Osteocyte (in vitro differentiated cells): Measurements from ENCODE around the gene EGFR. TPM values are rescaled to one million over a fixed set of nuclear protein-coding genes. Genes with fewer than 3 reads are reported as not detected.

Source experiments
- DNase-seq: peaks from one replicate; pipeline ENCODE4 v3.0.0; 2021; ENCODE audit warnings: mixed read lengths; ENCODE audit not compliant: unreplicated experiment; ENCODE audit errors: extremely low spot score
- H3K27ac Mint-ChIP-seq: one replicate; pipeline ENCODE4 v1.8.0; 2021; ENCODE audit warnings: mild to moderate bottlenecking, mixed read lengths; ENCODE audit not compliant: unreplicated experiment
- H3K27me3 Mint-ChIP-seq: one replicate; pipeline ENCODE4 v1.8.0; 2021; ENCODE audit warnings: mixed read lengths; ENCODE audit not compliant: unreplicated experiment
- H3K36me3 Mint-ChIP-seq: one replicate; pipeline ENCODE4 v1.8.0; 2021; ENCODE audit warnings: mixed read lengths; ENCODE audit not compliant: unreplicated experiment
- H3K4me1 Mint-ChIP-seq: one replicate; pipeline ENCODE4 v1.8.0; 2021; ENCODE audit warnings: mixed read lengths; ENCODE audit not compliant: unreplicated experiment
- H3K4me3 Mint-ChIP-seq: one replicate; pipeline ENCODE4 v1.8.0; 2021; ENCODE audit warnings: mild to moderate bottlenecking, moderate library complexity, mixed read lengths; ENCODE audit not compliant: unreplicated experiment
- H3K9me3 Mint-ChIP-seq: one replicate; pipeline ENCODE4 v1.8.0; 2021; ENCODE audit warnings: mixed read lengths; ENCODE audit not compliant: unreplicated experiment
- CTCF ChIP-seq: fragments of 200-600 bp; sonication (generic); IDR thresholded peaks from 2 replicates; pipeline ENCODE4 v1.5.0; 2021; ENCODE audit warnings: antibody characterized with exemption, mild to moderate bottlenecking, moderate library complexity
- total RNA-seq: library from RNA; stranded (reverse); gene quantifications from 2 replicates; pipeline ENCODE4 v1.2.1, GENCODE V29; 2021

The EGFR gene
- total RNA-seq, 1 donor from 2014 or later, result 56.5 TPM

- no peaks in the 10 kb centered on the region for H3K9me3 Mint-ChIP-seq
- peaks cover 88% of the 10 kb centered on the region for H3K4me1 Mint-ChIP-seq
- no peak for TF ChIP-seq CTCF
- H3K36me3 Mint-ChIP-seq, result peaks cover 2% of the 10 kb centered on the region
- H3K27ac Mint-ChIP-seq, result peak overlapping the region; percentile 39
- no peak overlapping the region for H3K4me3 Mint-ChIP-seq
- no peak for DNase-seq
- no peaks in the 10 kb centered on the region for H3K27me3 Mint-ChIP-seq
Observed at GRCh38 chr7:55061726-55062499, 43.1 kb downstream of the EGFR start.

GRCh38 chr7:55063061-55063460, 44.2 kb downstream of the EGFR start:
- H3K27ac Mint-ChIP-seq, result peak overlapping the region; percentile 54
- no peak for DNase-seq
- H3K4me1 Mint-ChIP-seq, result peaks cover 85% of the 10 kb centered on the region
- peaks cover 2% of the 10 kb centered on the region for H3K36me3 Mint-ChIP-seq
- H3K9me3 Mint-ChIP-seq, result no peaks in the 10 kb centered on the region
- H3K4me3 Mint-ChIP-seq, result no peak overlapping the region
- TF ChIP-seq CTCF, result no peak
- no peaks in the 10 kb centered on the region for H3K27me3 Mint-ChIP-seq

- peaks cover 87% of the 10 kb centered on the region for H3K4me1 Mint-ChIP-seq
- no peak overlapping the region for H3K4me3 Mint-ChIP-seq
- H3K36me3 Mint-ChIP-seq, result peaks cover 7% of the 10 kb centered on the region
Observed at GRCh38 chr7:55063633-55064032, 44.8 kb downstream of the EGFR start.

GRCh38 chr7:55065079-55065478, 46.3 kb downstream of the EGFR start:
- Mint-ChIP-seq H3K9me3 (no peaks in the 10 kb centered on the region), H3K27ac (peak overlapping the region; percentile 94), H3K4me1 (peaks cover 82% of the 10 kb centered on the region), H3K36me3 (peaks cover 13% of the 10 kb centered on the region), H3K27me3 (no peaks in the 10 kb centered on the region), H3K4me3 (no peak overlapping the region)
- no peak for TF ChIP-seq CTCF
- DNase-seq, result no peak

More at GRCh38 chr7:55063633-55064032, 44.8 kb downstream of the EGFR start:
- no peaks in the 10 kb centered on the region for H3K9me3 Mint-ChIP-seq
- H3K27ac Mint-ChIP-seq, result peak overlapping the region; percentile 54
- no peak for TF ChIP-seq CTCF
- H3K27me3 Mint-ChIP-seq, result no peaks in the 10 kb centered on the region
- DNase-seq, result no peak

DNA sequence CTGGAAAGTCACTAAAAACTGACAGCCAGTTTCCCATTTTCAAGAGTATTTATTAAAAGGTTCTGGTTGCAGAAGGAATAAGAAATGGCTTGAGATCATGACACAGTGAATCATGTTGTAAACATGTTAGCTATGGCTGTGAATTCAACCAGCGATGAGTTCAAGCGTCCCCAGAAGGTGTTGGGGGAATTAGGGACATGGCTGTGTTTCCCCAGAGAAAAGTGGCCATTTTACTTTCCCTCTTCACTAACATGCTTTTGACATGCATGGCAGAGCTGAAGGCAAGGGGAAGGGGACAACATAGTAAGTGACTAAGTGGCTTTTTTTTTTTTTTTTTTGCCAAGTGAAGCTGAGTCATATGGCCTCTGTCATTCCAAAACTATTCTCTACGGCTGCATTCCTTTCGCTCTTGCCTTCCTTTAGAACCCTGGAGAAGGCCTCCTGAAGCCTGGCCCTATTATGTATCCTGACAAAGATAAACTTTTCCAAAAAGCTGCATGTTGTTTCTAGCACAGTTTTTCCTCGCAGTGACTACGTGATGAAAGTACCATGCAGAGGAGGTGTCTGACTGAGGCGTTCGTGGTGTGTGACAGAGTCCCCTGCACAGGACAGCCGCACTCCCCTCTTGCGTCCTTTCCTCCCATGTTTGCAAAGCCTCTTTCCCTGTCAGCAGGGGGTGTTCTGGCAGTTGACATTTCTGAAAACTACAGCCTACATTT, 46.9 kb downstream of the EGFR start:
- no peaks in the 10 kb centered on the region for H3K27me3 Mint-ChIP-seq
- H3K27ac Mint-ChIP-seq, result peak overlapping the region; percentile 94
- H3K9me3 Mint-ChIP-seq, result no peaks in the 10 kb centered on the region
- H3K4me3 Mint-ChIP-seq, result peak overlapping the region; percentile 56
- H3K4me1 Mint-ChIP-seq, result peaks cover 77% of the 10 kb centered on the region
- TF ChIP-seq CTCF, result peak; percentile 24
- DNase-seq, result no peak
- peaks cover 13% of the 10 kb centered on the region for H3K36me3 Mint-ChIP-seq
